Measurements from ENCODE around the gene UTP25. TPM values are rescaled to one million over a fixed set of nuclear protein-coding genes. Genes with fewer than 3 reads are reported as not detected.

Gene UTP25
- total and polyA plus RNA-seq, 8 donors: 1.1 to 10.6 (median 2.2) TPM

GRCh38 chr1:209835782-209836298 is 8.1 kb downstream of the UTP25 start:
- no peaks in the 10 kb centered on the region for H3K27me3 ChIP-seq
- intact Hi-C loops (cut with DNase I; ENCODE audit: low total_unique reads): no loop called here
- peaks cover 78 to 100% (median 97%) of the 10 kb centered on the region in 4 donors for H3K36me3 ChIP-seq
- no peak overlapping the region for H3K4me3 ChIP-seq
- no peak for DNase-seq
- H3K4me1 ChIP-seq: peaks cover 0 to 23% (median 0%) of the 10 kb centered on the region in 4 donors
- TF ChIP-seq, protein P1, sequence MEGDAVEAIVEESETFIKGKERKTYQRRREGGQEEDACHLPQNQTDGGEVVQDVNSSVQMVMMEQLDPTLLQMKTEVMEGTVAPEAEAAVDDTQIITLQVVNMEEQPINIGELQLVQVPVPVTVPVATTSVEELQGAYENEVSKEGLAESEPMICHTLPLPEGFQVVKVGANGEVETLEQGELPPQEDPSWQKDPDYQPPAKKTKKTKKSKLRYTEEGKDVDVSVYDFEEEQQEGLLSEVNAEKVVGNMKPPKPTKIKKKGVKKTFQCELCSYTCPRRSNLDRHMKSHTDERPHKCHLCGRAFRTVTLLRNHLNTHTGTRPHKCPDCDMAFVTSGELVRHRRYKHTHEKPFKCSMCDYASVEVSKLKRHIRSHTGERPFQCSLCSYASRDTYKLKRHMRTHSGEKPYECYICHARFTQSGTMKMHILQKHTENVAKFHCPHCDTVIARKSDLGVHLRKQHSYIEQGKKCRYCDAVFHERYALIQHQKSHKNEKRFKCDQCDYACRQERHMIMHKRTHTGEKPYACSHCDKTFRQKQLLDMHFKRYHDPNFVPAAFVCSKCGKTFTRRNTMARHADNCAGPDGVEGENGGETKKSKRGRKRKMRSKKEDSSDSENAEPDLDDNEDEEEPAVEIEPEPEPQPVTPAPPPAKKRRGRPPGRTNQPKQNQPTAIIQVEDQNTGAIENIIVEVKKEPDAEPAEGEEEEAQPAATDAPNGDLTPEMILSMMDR (IDR thresholded peaks at IDR 0.05): no peak
- no peak for TF ChIP-seq EP300 (IDR thresholded peaks at IDR 0.05)
- no peak for TF ChIP-seq POLR2AphosphoS5 (IDR thresholded peaks at IDR 0.05)
- TF ChIP-seq POLR2A (IDR thresholded peaks at IDR 0.05): no peak
- H3K27ac ChIP-seq: no peak overlapping the region
- no peaks in the 10 kb centered on the region for H3K9me3 ChIP-seq

GRCh38 chr1:209837671-209838070 is 9.9 kb downstream of the UTP25 start:
- Histone ChIP-seq H3K27me3 (no peaks in the 10 kb centered on the region), H3K27ac (no peak overlapping the region), H3K36me3 (peaks cover 83 to 100% (median 97%) of the 10 kb centered on the region in 4 donors), H3K9me3 (no peaks in the 10 kb centered on the region), H3K4me1 (peaks cover 0 to 23% (median 0%) of the 10 kb centered on the region in 4 donors), H3K4me3 (no peak overlapping the region)
- intact Hi-C loops (cut with DNase I; ENCODE audit: low total_unique reads): no loop called here
- TF ChIP-seq EP300 (IDR thresholded peaks at IDR 0.05): no peak
- TF ChIP-seq POLR2A (IDR thresholded peaks at IDR 0.05): no peak
- TF ChIP-seq, protein P1 (IDR thresholded peaks at IDR 0.05): no peak
- DNase-seq: no peak
- 87 to 95% (median 92%) methylated on average over 7 of the region's 7 CpGs for WGBS, 5 donors

DNA sequence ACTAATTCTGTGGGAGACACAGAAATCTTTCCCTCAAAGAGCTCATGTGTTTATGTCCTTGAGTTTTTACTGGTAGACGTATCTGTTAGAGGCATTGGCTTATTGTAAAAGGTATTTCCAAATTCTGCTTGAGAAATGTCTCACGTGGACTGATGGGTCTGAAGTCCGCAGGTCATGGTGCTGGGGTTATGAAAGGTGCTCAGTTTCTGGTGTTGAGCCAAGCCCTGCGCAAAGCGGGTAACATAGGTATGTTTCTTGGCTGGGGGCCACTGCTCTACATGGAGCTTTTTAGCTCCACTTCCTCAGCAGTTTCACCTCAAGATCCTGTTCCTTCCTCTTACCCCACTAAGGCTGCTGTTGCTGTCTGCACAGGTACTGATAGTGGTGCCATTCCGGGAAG is 10.8 kb downstream of the UTP25 start:
- peak in 1 of 2 donors; percentile 48 for DNase-seq
- no peak for TF ChIP-seq EP300 (IDR thresholded peaks at IDR 0.05)
- TF ChIP-seq POLR2AphosphoS5 (IDR thresholded peaks at IDR 0.05): no peak
- TF ChIP-seq, protein P1 (IDR thresholded peaks at IDR 0.05): no peak
- TF ChIP-seq POLR2A (IDR thresholded peaks at IDR 0.05): no peak
- intact Hi-C loops (cut with DNase I; ENCODE audit: low total_unique reads): no loop called here

GRCh38 chr1:209839875-209840546 is 12.2 kb downstream of the UTP25 start:
- Histone ChIP-seq H3K27me3 (no peaks in the 10 kb centered on the region), H3K4me1 (peaks cover 0 to 23% (median 0%) of the 10 kb centered on the region in 4 donors), H3K9me3 (no peaks in the 10 kb centered on the region), H3K36me3 (peaks cover 84 to 100% (median 97%) of the 10 kb centered on the region in 4 donors), H3K27ac (peak overlapping the region in 4 of 5 donors; percentile 10 to 67 (median 24)), H3K4me3 (no peak overlapping the region)
- peak; percentile 47 for TF ChIP-seq EP300 (IDR thresholded peaks at IDR 0.05)
- peak in 1 of 3 donors; percentile 34 for TF ChIP-seq POLR2AphosphoS5 (IDR thresholded peaks at IDR 0.05)
- TF ChIP-seq, protein P1 (IDR thresholded peaks at IDR 0.05): no peak
- TF ChIP-seq POLR2A (IDR thresholded peaks at IDR 0.05): no peak
- DNase-seq: peak in 1 of 2 donors; percentile 23
- intact Hi-C loops (cut with DNase I; ENCODE audit: low total_unique reads): no loop called here
- 53 to 67% (median 60%) methylated on average over 5 of the region's 5 CpGs for WGBS, 5 donors

More for the DNA sequence above, 10.8 kb downstream of the UTP25 start:
- no peak overlapping the region for H3K27ac ChIP-seq
- H3K9me3 ChIP-seq: no peaks in the 10 kb centered on the region
- H3K36me3 ChIP-seq: peaks cover 85 to 100% (median 97%) of the 10 kb centered on the region in 4 donors
- H3K4me3 ChIP-seq: no peak overlapping the region
- no peaks in the 10 kb centered on the region for H3K27me3 ChIP-seq
- peaks cover 0 to 23% (median 0%) of the 10 kb centered on the region in 4 donors for H3K4me1 ChIP-seq
- 57 to 84% (median 71%) methylated on average over 6 of the region's 6 CpGs for WGBS, 5 donors

All from stomach (tissue), 9 donors.